Hippocampal formation (tissue), 2 donors: ENCODE data around the gene FLYWCH1.

Source experiments
- DNase-seq, 2 donors: peaks; one replicate each; lab custom pipeline; 2025; lab: John Stamatoyannopoulos, UW

FLYWCH1 gene

DNA sequence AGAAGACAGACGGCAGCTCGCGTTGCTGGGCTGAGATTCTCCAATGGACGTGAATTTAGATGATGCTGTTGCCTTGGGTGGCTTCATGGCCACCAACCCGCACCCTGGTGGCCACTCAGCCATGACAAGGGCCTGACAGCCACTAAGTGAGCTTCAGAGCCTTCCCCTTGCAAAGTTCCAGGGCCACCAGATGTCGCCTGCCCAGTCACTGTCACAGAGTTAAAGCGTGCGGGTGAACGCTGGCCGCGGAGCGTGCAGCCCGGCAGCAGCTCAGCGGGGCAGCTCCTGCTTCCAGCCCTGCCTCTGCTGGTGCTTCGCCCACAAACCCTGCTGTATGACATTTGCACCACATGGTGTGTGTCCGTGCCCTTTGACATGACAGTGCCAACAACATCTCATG, 39.0 kb downstream of the FLYWCH1 start:
- DNase-seq, result no peak

GRCh38 chr16:2952679-2953078, 40.9 kb downstream of the FLYWCH1 start:
- no peak for DNase-seq

GRCh38 chr16:2953706-2954627, 42.2 kb downstream of the FLYWCH1 start:
- no peak for DNase-seq

- DNase-seq, result no peak
Measured at GRCh38 chr16:2954656-2955381, 43.1 kb downstream of the FLYWCH1 start.

DNA sequence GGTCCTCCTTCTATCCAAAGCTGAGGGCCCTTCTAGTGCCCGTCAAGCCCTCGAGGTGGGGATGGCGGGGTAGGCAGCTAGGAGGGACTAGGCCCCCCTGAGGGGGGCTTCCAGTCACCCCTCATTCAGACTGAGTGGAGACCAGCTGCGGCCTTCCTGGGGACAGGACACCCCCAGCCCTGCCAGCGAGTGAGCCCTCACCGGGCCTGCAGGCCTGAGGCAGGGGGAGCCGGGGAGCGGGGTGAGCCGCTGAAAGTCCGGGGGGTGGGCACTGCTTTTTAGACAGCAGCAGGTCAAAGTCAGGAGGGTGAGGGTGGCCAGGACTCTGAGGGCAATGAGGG, 43.7 kb downstream of the FLYWCH1 start:
- DNase-seq, result no peak

GRCh38 chr16:2955779-2956578, 44.2 kb downstream of the FLYWCH1 start:
- DNase-seq, result no peak

DNA sequence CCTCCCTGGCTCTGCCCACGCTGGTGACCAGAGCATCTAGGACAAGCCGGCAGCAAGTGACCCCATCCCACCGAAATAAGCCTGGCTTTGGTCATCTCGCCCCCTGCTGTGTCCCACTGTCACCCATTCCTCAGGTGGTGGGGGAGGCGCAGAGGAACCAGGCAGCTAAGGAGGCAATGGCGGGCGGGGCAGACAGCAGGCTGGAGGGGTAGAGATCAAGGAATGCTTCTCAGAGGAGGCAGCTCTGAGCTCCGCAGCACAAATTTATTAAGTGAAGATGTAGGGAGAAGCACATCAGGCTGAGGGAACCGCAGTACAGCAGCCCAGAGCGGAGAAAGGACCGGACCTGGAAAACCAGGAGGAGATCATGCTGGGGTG, 44.8 kb downstream of the FLYWCH1 start:
- DNase-seq, result no peak

- no peak for DNase-seq
Measured at GRCh38 chr16:2959206-2959605, 47.5 kb downstream of the FLYWCH1 start.

- no peak for DNase-seq
Measured at GRCh38 chr16:2960183-2961010, 48.7 kb downstream of the FLYWCH1 start.

- no peak for DNase-seq
Measured at GRCh38 chr16:2962334-2963073, 50.8 kb downstream of the FLYWCH1 start.

DNA sequence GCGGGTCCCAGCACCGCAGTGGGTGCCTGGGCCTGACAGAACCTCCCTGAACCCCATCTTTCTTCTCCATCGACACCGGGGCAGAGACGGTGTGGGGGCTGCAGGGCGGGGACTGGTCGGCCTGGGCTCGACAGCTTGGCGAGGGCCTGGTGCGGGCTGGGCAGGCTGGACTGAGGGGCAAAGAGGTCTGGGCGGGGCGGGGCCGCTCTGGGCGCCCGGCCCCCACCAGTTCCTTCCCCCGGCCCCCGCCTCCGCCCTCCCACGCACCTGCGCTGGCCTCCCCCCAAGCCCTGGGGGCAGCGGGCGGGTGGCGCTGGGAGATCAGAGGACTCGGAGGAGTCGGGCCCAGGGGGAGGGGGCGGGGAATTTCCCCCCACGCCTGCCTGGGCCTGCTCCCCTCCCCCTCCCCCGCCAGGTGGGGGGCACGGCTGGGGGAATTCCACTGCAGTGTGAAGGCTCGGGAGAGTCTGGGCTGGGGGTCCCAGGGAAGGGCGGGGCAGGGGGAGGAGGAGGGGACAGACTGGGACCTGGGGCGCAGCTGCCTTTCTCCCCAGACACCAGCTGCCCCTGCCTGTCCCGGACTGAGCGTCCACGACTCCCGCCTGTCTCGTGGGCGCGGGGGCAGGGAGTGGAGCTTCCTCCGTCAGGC, 51.5 kb downstream of the FLYWCH1 start:
- DNase-seq, result no peak

GRCh38 chr16:2963723-2964474, 52.2 kb downstream of the FLYWCH1 start, which contains the start of gene KREMEN2:
TSS of gene KREMEN2 (plus strand) at chr16:2964275. CDS start at chr16:2964521, 246 bp downstream.
- no peak for DNase-seq

GRCh38 chr16:2964475-2965336, 53.0 kb downstream of the FLYWCH1 start:
- no peak for DNase-seq

GRCh38 chr16:2966043-2966807, 54.5 kb downstream of the FLYWCH1 start:
- DNase-seq, result no peak

GRCh38 chr16:2966808-2967191, 55.1 kb downstream of the FLYWCH1 start:
- DNase-seq, result no peak

DNA sequence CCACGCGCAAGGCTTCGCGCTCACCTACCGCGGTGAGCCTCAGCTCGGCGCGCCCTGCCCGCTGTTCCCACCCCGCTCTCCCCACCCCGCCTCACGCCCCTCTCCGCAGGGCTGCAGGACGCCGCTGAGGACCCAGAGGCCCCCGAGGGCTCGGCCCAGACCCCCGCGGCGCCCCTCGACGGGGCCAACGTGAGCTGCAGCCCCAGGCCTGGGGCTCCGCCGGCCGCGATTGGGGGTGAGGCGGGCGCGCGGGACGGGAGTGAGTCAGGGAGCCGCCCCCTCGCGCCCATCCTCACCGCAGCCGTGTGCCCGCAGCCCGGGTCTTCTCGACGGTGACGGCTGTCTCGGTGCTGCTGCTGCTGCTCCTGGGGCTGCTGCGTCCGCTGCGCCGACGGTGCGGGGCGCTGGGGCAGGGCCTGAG, 55.5 kb downstream of the FLYWCH1 start:
- no peak for DNase-seq

DNA sequence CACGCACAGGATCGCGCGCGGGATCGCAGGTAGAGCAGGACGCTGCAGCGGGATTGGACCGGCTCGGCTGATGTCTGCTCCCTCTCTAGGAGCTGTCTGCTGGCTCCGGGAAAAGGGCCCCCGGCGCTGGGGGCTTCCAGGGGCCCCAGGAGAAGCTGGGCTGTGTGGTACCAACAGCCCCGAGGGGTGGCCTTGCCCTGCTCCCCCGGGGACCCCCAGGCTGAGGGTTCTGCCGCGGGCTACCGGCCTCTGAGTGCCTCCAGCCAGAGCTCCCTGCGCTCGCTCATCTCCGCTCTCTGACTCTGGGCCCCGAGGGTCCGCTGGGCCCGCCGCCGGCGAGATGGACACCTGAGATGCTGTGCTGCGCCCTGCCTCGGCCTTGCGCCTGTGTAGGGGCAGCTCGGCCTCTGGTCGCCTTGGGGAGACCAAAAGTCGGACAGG, 56.0 kb downstream of the FLYWCH1 start:
- DNase-seq, result no peak

DNA sequence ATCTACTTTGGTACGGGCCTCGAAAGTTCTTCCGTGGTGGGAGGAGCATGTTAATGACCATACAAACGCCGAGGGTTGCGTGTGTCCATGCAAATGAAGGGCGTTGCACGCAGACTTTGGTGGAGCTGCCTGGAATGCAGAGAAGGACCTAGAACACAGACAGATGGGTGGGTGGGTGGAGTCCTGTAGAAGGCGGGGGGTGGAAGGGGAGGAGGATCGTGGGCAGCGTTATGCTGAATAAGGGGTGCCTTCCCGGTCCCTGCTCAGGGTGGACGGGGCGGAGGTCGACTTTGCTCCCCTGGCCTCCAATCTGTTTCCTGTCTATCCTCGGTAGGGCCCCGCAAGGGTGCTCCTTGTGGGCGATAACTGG, 56.6 kb downstream of the FLYWCH1 start:
- no peak for DNase-seq
